ENCODE results near the gene PMCH. TPM values are rescaled to one million over a fixed set of nuclear protein-coding genes. Genes with fewer than 3 reads are reported as not detected.
"Not testable (repeated sequence)": the region's sequence is repeated elsewhere in the genome, so short reads cannot be mapped to it uniquely, and the experiment has no call there.

Gene PMCH
- not detected in 2 replicates for total RNA-seq

- ATAC-seq (ENCODE audit: low read depth) (no peak), DNase-seq (no peak)
- H3K36me3 Mint-ChIP-seq (ENCODE audit: low read depth), result no peaks in the 10 kb centered on the region
- ChIA-PET CTCF (no interaction called here), POLR2A (no interaction called here)
- H3K27ac Mint-ChIP-seq, result no peak within 1 kb of the TSS
- intact Hi-C loops (cut with micrococcal nuclease), result no loop called here
- H3K27me3 Mint-ChIP-seq, result no peaks in the 10 kb centered on the region
- peaks cover 7% of the 10 kb centered on the region for H3K4me1 Mint-ChIP-seq
- TF ChIP-seq CTCF (IDR thresholded peaks at IDR 0.05), result no peak
- no peak within 1 kb of the TSS for H3K4me3 Mint-ChIP-seq
- no peaks in the 10 kb centered on the region for H3K9me3 Mint-ChIP-seq
Measured at GRCh38 chr12:102197789-102198188, at the start of gene PMCH. PMCH (minus strand) TSS chr12:102197833; CDS start chr12:102197770, 63 bp downstream.

- POLR2A ChIA-PET; DNase-seq; H3K27ac Mint-ChIP-seq; H3K36me3 Mint-ChIP-seq (ENCODE audit: low read depth); intact Hi-C loops (cut with micrococcal nuclease); CTCF ChIA-PET; H3K27me3 Mint-ChIP-seq; ATAC-seq (ENCODE audit: low read depth); H3K4me1 Mint-ChIP-seq; H3K4me3 Mint-ChIP-seq: not testable (repeated sequence)
- H3K9me3 Mint-ChIP-seq, result peaks cover 19% of the 10 kb centered on the region
Measured at GRCh38 chr12:102240859-102241258, 43.2 kb upstream of the PMCH start.

DNA sequence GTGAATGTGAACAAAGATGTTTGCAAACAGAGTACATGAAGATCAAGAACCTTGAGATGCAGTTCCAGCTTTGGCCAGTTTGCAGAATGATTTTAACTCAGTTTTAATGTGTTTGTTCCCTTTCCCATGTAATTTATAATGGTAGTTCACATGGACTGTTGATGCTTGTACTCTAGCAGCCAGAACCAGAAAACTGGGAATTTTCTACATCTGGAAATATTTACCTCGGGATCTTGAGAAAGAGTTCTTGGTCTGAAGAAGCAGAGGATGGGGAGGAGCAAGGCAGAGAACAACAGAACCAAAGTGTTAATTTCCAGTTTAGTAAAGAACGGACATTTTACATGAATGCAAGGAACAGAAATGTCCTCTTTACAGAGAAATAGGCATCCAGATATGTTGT, 37.0 kb upstream of the PMCH start:
- ChIA-PET CTCF (no interaction called here), POLR2A (no interaction called here)
- Mint-ChIP-seq H3K27me3 (peaks cover 9% of the 10 kb centered on the region), H3K4me3 (no peak overlapping the region), H3K36me3 (ENCODE audit: low read depth) (no peaks in the 10 kb centered on the region), H3K4me1 (no peaks in the 10 kb centered on the region), H3K9me3 (peaks cover 5% of the 10 kb centered on the region), H3K27ac (no peak overlapping the region)
- no peak for TF ChIP-seq CTCF (IDR thresholded peaks at IDR 0.05)
- intact Hi-C loops (cut with micrococcal nuclease), result no loop called here
- ATAC-seq (ENCODE audit: low read depth) (no peak), DNase-seq (no peak)

DNA sequence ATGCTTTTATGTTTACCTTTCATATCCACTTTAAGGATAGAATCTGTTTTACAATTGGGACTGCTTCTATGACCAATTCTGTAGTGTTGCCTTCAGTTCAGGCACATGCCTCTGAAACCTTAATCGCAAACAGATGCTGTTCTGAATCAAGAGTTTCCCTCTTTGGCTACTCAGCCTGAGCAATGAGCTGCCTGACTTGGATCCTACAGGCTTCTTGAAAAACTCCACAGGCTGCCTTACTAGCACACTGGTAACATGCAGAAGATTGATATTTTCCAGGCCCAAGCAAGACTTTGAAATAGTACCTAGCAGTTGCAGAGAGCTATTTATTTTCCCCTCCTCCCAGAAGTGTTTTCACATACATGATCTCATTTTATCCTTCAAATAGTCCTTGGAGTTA, 34.8 kb upstream of the PMCH start:
- POLR2A ChIA-PET, result no interaction called here
- no peak overlapping the region for H3K4me3 Mint-ChIP-seq
- H3K27ac Mint-ChIP-seq, result no peak overlapping the region
- CTCF ChIA-PET, result no interaction called here
- DNase-seq, result no peak
- intact Hi-C loops (cut with micrococcal nuclease), result no loop called here
- H3K36me3 Mint-ChIP-seq (ENCODE audit: low read depth), result no peaks in the 10 kb centered on the region
- peaks cover under 1% of the 10 kb centered on the region for H3K9me3 Mint-ChIP-seq
- H3K27me3 Mint-ChIP-seq, result peaks cover 3% of the 10 kb centered on the region
- TF ChIP-seq CTCF (IDR thresholded peaks at IDR 0.05), result no peak
- H3K4me1 Mint-ChIP-seq, result no peaks in the 10 kb centered on the region
- ATAC-seq (ENCODE audit: low read depth), result no peak

- ChIA-PET CTCF (no interaction called here), POLR2A (no interaction called here)
- Mint-ChIP-seq H3K4me3 (no peak overlapping the region), H3K9me3 (no peaks in the 10 kb centered on the region), H3K4me1 (no peaks in the 10 kb centered on the region), H3K27ac (no peak overlapping the region), H3K36me3 (ENCODE audit: low read depth) (no peaks in the 10 kb centered on the region), H3K27me3 (peaks cover 3% of the 10 kb centered on the region)
- intact Hi-C loops (cut with micrococcal nuclease), result no loop called here
- DNase-seq (no peak), ATAC-seq (ENCODE audit: low read depth) (no peak)
- no peak for TF ChIP-seq CTCF (IDR thresholded peaks at IDR 0.05)
Measured at GRCh38 chr12:102232036-102232435, 34.4 kb upstream of the PMCH start.

GRCh38 chr12:102227954-102228353, 30.3 kb upstream of the PMCH start:
- Mint-ChIP-seq H3K4me1 (no peaks in the 10 kb centered on the region), H3K36me3 (ENCODE audit: low read depth) (no peaks in the 10 kb centered on the region), H3K27me3 (no peaks in the 10 kb centered on the region), H3K9me3 (no peaks in the 10 kb centered on the region), H3K27ac (no peak overlapping the region), H3K4me3 (no peak overlapping the region)
- CTCF ChIA-PET, result no interaction called here
- intact Hi-C loops (cut with micrococcal nuclease), result no loop called here
- TF ChIP-seq CTCF (IDR thresholded peaks at IDR 0.05), result no peak
- POLR2A ChIA-PET, result no interaction called here
- DNase-seq (no peak), ATAC-seq (ENCODE audit: low read depth) (no peak)

Measured in activated B cell treated with CpG ODN at 0.5 μM for 24 hours (primary cell).